ENCODE results near the gene PKP1. TPM values are rescaled to one million over a fixed set of nuclear protein-coding genes. Genes with fewer than 3 reads are reported as not detected.

The PKP1 gene
- total and polyA plus RNA-seq, 10 of the 15 experiments (the other 5 are each of a cell fraction or from before 2014, with no cell fraction given), result 0.03 TPM; not detected in 9

- no peaks in the 10 kb centered on the region for H3K79me2 ChIP-seq (ENCODE audit: control insufficient read depth, insufficient read depth, low read length)
- ChIA-PET CTCF (no interaction called here), POLR2A (no interaction called here), RAD21 (ENCODE audit: unreplicated experiment) (no interaction called here), SMC1A (ENCODE audit: uncharacterized antibody, unreplicated experiment) (no interaction called here)
- no peaks in the 10 kb centered on the region for H4K20me1 ChIP-seq (ENCODE audit: control insufficient read depth, insufficient read depth)
- no peak for ATAC-seq
- H3K27me3 ChIP-seq (replicated peaks in 1 of 2; ENCODE audit: control insufficient read depth in 2 of 2, insufficient read depth in 2 of 2, low read length in 1 of 2), result peaks cover 5 to 11% of the 10 kb centered on the region in 2 experiments; a peak in 3 of 4 replicates
- no peaks in the 10 kb centered on the region for H3K36me3 ChIP-seq (ENCODE audit: control insufficient read depth in 2 of 2, insufficient read depth in 2 of 2, low read length in 1 of 2)
- no TSS peak for BruUV-seq (replicated peaks)
- intact Hi-C loops (cut with micrococcal nuclease; ENCODE audit: unreplicated experiment) (no loop called here), in situ Hi-C loops (cut with MboI) (no loop called here)
- no peak for DNase-seq (ENCODE audit: low read depth, low spot score)
- no peak overlapping the region for H3K4me3 ChIP-seq
- H3K4me1 ChIP-seq (ENCODE audit: control insufficient read depth, insufficient read depth, low read length), result no peaks in the 10 kb centered on the region
- TF ChIP-seq IRF4 (IDR thresholded peaks at IDR 0.05; ENCODE audit: low read depth, low read length), result no peak
- no peak for TF ChIP-seq TCF7 (IDR thresholded peaks at IDR 0.05; ENCODE audit: borderline replicate concordance)
- TF ChIP-seq HDGF (IDR thresholded peaks at IDR 0.05), result no peak
- no peak for TF ChIP-seq ATF7 (IDR thresholded peaks at IDR 0.05; ENCODE audit: low read depth)
- no peak for TF ChIP-seq WRNIP1 (IDR thresholded peaks at IDR 0.05; ENCODE audit: borderline replicate concordance, low read depth, low read length)
- TF ChIP-seq TCF3 (IDR thresholded peaks at IDR 0.05; ENCODE audit: borderline replicate concordance, insufficient read depth, low read depth, low read length), result no peak
- no peak for TF ChIP-seq E2F8 (IDR thresholded peaks at IDR 0.05; ENCODE audit: low read depth, partially characterized antibody)
- TF ChIP-seq SRF (IDR thresholded peaks at IDR 0.05; ENCODE audit: low read depth in 2 of 2, low read length in 2 of 2), result no peak
- TF ChIP-seq ASH2L (IDR thresholded peaks at IDR 0.05; ENCODE audit: borderline replicate concordance, low read depth), result no peak
- no peak for TF ChIP-seq SKIL (IDR thresholded peaks at IDR 0.05; ENCODE audit: low read depth, poor library complexity, severe bottlenecking)
- TF ChIP-seq PAX5 (IDR thresholded peaks at IDR 0.05; ENCODE audit: borderline replicate concordance, low read depth, low read length), result no peak
- TF ChIP-seq CREB1 (IDR thresholded peaks at IDR 0.05; ENCODE audit: low read depth), result no peak
- no peak for TF ChIP-seq MAX (IDR thresholded peaks at IDR 0.05; ENCODE audit: low read depth, low read length)
- no peak overlapping the region for H3K9ac ChIP-seq (ENCODE audit: control insufficient read depth, insufficient read depth, low read length)
- 0% methylated on average over 2 of the region's 2 CpGs for WGBS (ENCODE audit: insufficient coverage, insufficient replicate concordance, low lambda C conversion rate, missing lambda C conversion rate)
- FAIRE-seq, result no peak
- no peak overlapping the region for H3K4me2 ChIP-seq (ENCODE audit: control insufficient read depth, insufficient read depth)
- H2AFZ ChIP-seq (ENCODE audit: control insufficient read depth, low read depth, low read length), result no peak overlapping the region
- no peak overlapping the region for H3K27ac ChIP-seq (ENCODE audit: control insufficient read depth, insufficient read depth)
- H3K9me3 ChIP-seq (replicated peaks; ENCODE audit: control insufficient read depth, insufficient read depth, low read length), result no peaks in the 10 kb centered on the region
Observed at GRCh38 chr1:201294876-201295275, 11.6 kb downstream of the PKP1 start.
